DND-41 (cell line): ENCODE measurements around the gene HBG1.

Source experiments
- ATAC-seq: fragments of 200-7000 bp; cut with Tn5 transposase; 3 replicates; pipeline ENCODE4 v1.9.1; 2021; ENCODE audit warnings: low read depth; ENCODE audit not compliant: insufficient read depth
- DNase-seq: peaks from one replicate; pipeline ENCODE4 v3.0.0-alpha.2; 2020
- H2AFZ ChIP-seq: 2 replicates; pipeline ENCODE4 v1.6.0; 2012; ENCODE audit warnings: low read depth, low read length
- H3K27ac ChIP-seq: 2 replicates; pipeline ENCODE4 v1.5.1; 2012; ENCODE audit warnings: low read length, inconsistent platforms
- H3K27me3 ChIP-seq: fragments of 200-600 bp; sonication (generic); 2 replicates; pipeline ENCODE4 v1.6.0; 2012; ENCODE audit warnings: low read length, mild to moderate bottlenecking, inconsistent platforms; ENCODE audit not compliant: insufficient read depth, poor library complexity
- H3K36me3 ChIP-seq: 2 replicates; pipeline ENCODE4 v1.5.1; 2012; ENCODE audit warnings: low read length, inconsistent platforms; ENCODE audit not compliant: insufficient read depth
- H3K4me1 ChIP-seq: 2 replicates; pipeline ENCODE4 v1.5.1; 2012; ENCODE audit warnings: mild to moderate bottlenecking, low read length; ENCODE audit not compliant: insufficient read depth
- H3K4me2 ChIP-seq: 2 replicates; pipeline ENCODE4 v1.6.0; 2012; ENCODE audit warnings: mild to moderate bottlenecking, moderate library complexity, low read length, inconsistent platforms; ENCODE audit not compliant: insufficient read depth
- H3K4me3 ChIP-seq, 2 experiments: fragments of 200-600 bp in 1 of 2; shearing (Covaris generic) in 1 of 2; 2 replicates each; pipeline ENCODE4 v1.5.1; 2012 to 2016; ENCODE audit warnings: inconsistent platforms in 2 of 2, low read length in 2 of 2, mild to moderate bottlenecking in 2 of 2, low read depth in 1 of 2, moderate library complexity in 1 of 2
- H3K79me2 ChIP-seq: 2 replicates; pipeline ENCODE4 v1.6.0; 2012; ENCODE audit warnings: low read length, inconsistent platforms; ENCODE audit not compliant: insufficient read depth
- H3K9ac ChIP-seq: 2 replicates; pipeline ENCODE4 v1.6.0; 2012; ENCODE audit warnings: low read depth, mild to moderate bottlenecking, inconsistent platforms, low read length, moderate library complexity
- H3K9me3 ChIP-seq: 2 replicates; pipeline ENCODE4 v1.5.1; 2012; ENCODE audit warnings: low read length, moderate library complexity, mild to moderate bottlenecking, inconsistent platforms; ENCODE audit not compliant: insufficient read depth, severe bottlenecking
- H4K20me1 ChIP-seq: 2 replicates; pipeline ENCODE4 v1.6.0; 2012; ENCODE audit warnings: low read length; ENCODE audit not compliant: insufficient read depth
- EZH2 ChIP-seq: IDR thresholded peaks from 3 replicates; pipeline ENCODE4 v1.6.1; 2012; ENCODE audit warnings: borderline replicate concordance, low read depth, mild to moderate bottlenecking, moderate library complexity, low read length, inconsistent platforms; ENCODE audit not compliant: severe bottlenecking
- TF ChIP-seq, protein P1 (sequence below): IDR thresholded peaks from 2 replicates; pipeline ENCODE4 v1.5.1; 2012; ENCODE audit warnings: borderline replicate concordance, low read length, moderate library complexity, mild to moderate bottlenecking; ENCODE audit not compliant: poor library complexity, severe bottlenecking; ENCODE audit errors: extremely low read depth

HBG1 gene

DNA sequence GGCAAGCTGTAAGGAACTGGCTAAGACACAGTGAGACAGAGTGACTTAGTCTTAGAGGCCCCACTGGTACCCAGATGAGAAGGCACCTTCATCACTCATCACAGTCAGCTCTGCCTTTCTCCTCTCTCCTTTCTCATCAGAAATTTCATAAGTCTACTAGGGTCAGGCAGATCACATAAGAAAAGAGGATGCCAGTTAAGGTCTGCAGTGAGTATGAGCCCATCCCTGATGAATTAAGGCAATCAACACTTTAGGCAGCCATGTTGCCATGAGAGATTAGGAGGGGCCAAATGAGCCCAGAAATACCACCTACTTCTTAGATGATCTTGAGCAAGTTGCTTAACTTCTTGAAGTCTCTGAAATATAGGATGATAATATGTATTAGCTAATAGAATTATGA, 31.9 kb upstream of the HBG1 start:
- no peak overlapping the region for H2AFZ ChIP-seq
- TF ChIP-seq EZH2 = no peak
- TF ChIP-seq, protein P1, sequence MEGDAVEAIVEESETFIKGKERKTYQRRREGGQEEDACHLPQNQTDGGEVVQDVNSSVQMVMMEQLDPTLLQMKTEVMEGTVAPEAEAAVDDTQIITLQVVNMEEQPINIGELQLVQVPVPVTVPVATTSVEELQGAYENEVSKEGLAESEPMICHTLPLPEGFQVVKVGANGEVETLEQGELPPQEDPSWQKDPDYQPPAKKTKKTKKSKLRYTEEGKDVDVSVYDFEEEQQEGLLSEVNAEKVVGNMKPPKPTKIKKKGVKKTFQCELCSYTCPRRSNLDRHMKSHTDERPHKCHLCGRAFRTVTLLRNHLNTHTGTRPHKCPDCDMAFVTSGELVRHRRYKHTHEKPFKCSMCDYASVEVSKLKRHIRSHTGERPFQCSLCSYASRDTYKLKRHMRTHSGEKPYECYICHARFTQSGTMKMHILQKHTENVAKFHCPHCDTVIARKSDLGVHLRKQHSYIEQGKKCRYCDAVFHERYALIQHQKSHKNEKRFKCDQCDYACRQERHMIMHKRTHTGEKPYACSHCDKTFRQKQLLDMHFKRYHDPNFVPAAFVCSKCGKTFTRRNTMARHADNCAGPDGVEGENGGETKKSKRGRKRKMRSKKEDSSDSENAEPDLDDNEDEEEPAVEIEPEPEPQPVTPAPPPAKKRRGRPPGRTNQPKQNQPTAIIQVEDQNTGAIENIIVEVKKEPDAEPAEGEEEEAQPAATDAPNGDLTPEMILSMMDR = no peak
- no peaks in the 10 kb centered on the region for H3K9me3 ChIP-seq
- no peak overlapping the region for H3K4me3 ChIP-seq
- H3K9ac ChIP-seq = no peak overlapping the region
- no peaks in the 10 kb centered on the region for H3K4me1 ChIP-seq
- H3K79me2 ChIP-seq = no peaks in the 10 kb centered on the region
- no peaks in the 10 kb centered on the region for H3K36me3 ChIP-seq
- no peak for ATAC-seq
- no peak for DNase-seq
- no peak overlapping the region for H3K4me2 ChIP-seq
- H3K27me3 ChIP-seq = no peaks in the 10 kb centered on the region
- H3K27ac ChIP-seq = no peak overlapping the region
- H4K20me1 ChIP-seq = no peaks in the 10 kb centered on the region

DNA sequence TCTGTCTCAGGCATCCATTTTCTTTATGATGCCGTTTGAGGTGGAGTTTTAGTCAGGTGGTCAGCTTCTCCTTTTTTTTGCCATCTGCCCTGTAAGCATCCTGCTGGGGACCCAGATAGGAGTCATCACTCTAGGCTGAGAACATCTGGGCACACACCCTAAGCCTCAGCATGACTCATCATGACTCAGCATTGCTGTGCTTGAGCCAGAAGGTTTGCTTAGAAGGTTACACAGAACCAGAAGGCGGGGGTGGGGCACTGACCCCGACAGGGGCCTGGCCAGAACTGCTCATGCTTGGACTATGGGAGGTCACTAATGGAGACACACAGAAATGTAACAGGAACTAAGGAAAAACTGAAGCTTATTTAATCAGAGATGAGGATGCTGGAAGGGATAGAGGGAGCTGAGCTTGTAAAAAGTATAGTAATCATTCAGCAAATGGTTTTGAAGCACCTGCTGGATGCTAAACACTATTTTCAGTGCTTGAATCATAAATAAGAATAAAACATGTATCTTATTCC, 31.0 kb upstream of the HBG1 start:
- no peak overlapping the region for H3K27ac ChIP-seq
- no peak for ATAC-seq
- H3K9ac ChIP-seq = no peak overlapping the region

DNA sequence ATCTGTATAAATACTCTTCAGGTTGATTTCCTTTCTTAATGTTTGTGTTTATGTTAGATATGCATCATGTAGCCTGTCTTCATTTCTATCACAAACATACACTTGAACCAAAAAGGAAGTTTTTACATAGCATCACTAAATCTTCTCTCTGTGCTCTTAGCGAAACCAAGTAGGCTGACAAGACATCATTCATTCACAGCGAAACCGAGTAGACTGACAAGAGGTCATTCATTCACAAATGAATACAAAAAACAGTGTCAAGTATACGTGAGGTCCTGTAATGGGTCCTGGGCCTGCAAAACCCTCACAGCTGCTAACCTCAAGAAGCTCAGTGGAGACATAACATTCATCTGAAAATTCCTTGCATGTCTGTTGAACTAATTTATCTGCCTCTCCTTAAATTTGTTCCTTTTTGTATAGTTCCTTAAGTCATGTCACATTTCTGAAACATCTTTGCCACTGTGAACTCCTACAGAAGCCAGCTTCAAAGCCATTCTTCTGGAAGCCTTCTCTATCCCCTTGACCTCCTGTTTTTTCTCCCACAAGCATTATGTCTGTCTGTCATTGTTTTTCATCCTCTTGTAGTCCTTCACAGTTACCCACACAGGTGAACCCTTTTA, 29.9 kb upstream of the HBG1 start:
- Histone ChIP-seq H3K9me3 (no peaks in the 10 kb centered on the region), H3K79me2 (no peaks in the 10 kb centered on the region), H3K4me3 (no peak overlapping the region), H3K4me1 (no peaks in the 10 kb centered on the region), H3K4me2 (no peak overlapping the region), H3K27me3 (peaks cover 2% of the 10 kb centered on the region), H2AFZ (no peak overlapping the region), H4K20me1 (no peaks in the 10 kb centered on the region), H3K9ac (no peak overlapping the region), H3K36me3 (no peaks in the 10 kb centered on the region), H3K27ac (no peak overlapping the region)
- TF ChIP-seq, protein P1 = no peak
- TF ChIP-seq EZH2 = no peak
- DNase-seq (no peak), ATAC-seq (no peak)

More for the DNA sequence above, 31.0 kb upstream of the HBG1 start:
- H3K4me3 ChIP-seq = no peak overlapping the region
- no peaks in the 10 kb centered on the region for H3K4me1 ChIP-seq
- H4K20me1 ChIP-seq = no peaks in the 10 kb centered on the region
- TF ChIP-seq, protein P1 = no peak
- TF ChIP-seq EZH2 = no peak
- no peak overlapping the region for H3K4me2 ChIP-seq
- H2AFZ ChIP-seq = no peak overlapping the region
- H3K27me3 ChIP-seq = no peaks in the 10 kb centered on the region
- peak; percentile 8 for DNase-seq
- H3K36me3 ChIP-seq = no peaks in the 10 kb centered on the region
- no peaks in the 10 kb centered on the region for H3K9me3 ChIP-seq
- no peaks in the 10 kb centered on the region for H3K79me2 ChIP-seq
